Progenitor cell of endocrine pancreas (in vitro differentiated cells): ENCODE measurements around the gene ABLIM1. TPM values are rescaled to one million over a fixed set of nuclear protein-coding genes. Genes with fewer than 3 reads are reported as not detected.

Experiments
- DNase-seq: peaks from one replicate; pipeline ENCODE4 v3.0.0; 2021; ENCODE audit warnings: low spot score; ENCODE audit not compliant: unreplicated experiment
- H3K27ac Mint-ChIP-seq: 2 replicates; pipeline ENCODE4 v1.8.0; 2021; ENCODE audit warnings: mild to moderate bottlenecking, moderate library complexity, mixed read lengths
- H3K27me3 Mint-ChIP-seq: 2 replicates; pipeline ENCODE4 v1.8.0; 2021; ENCODE audit warnings: mixed read lengths
- H3K36me3 Mint-ChIP-seq: 2 replicates; pipeline ENCODE4 v1.8.0; 2022; ENCODE audit warnings: mixed read lengths; ENCODE audit not compliant: insufficient read depth
- H3K4me1 Mint-ChIP-seq: 2 replicates; pipeline ENCODE4 v1.8.0; 2021; ENCODE audit warnings: low read depth, mixed read lengths
- H3K4me3 Mint-ChIP-seq: 2 replicates; pipeline ENCODE4 v1.8.0; 2021; ENCODE audit warnings: low read depth, mild to moderate bottlenecking, moderate library complexity, mixed read lengths
- H3K9me3 Mint-ChIP-seq: 2 replicates; pipeline ENCODE4 v1.8.0; 2021; ENCODE audit warnings: low read depth, mixed read lengths
- total RNA-seq: library from RNA; stranded (reverse); gene quantifications from 2 replicates; pipeline ENCODE4 v1.2.1, GENCODE V29; 2021
- TF ChIP-seq, protein P1 (sequence below): fragments of 200-600 bp; sonication (generic); IDR thresholded peaks from one replicate; pipeline ENCODE4 v1.5.0; 2021; ENCODE audit warnings: antibody characterized with exemption, mild to moderate bottlenecking; ENCODE audit not compliant: unreplicated experiment

The ABLIM1 gene
- total RNA-seq, 1 donor from 2014 or later: 59.1 TPM

DNA sequence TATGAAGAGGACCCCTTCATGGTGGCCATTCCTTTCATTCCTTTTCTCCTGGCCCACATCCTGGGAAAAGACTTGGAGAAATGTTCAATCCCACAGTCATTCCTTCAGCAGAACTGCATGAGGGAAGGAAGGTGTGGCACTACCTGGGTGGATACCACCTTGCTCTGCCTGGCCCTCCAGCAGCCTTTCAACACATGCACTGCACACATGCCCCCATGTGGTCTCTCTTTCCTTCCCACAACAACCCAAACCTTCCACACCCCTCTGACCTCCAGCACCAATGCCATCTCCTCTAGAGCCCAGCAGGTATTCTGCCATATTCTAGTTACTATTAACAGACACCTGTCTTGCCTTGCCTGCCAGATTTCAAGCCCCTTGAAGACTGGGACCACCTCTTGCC, 213.3 kb downstream of the ABLIM1 start:
- Mint-ChIP-seq H3K36me3 (peaks cover 19% of the 10 kb centered on the region), H3K4me1 (peaks cover 10% of the 10 kb centered on the region), H3K4me3 (no peak overlapping the region), H3K9me3 (no peaks in the 10 kb centered on the region), H3K27ac (no peak overlapping the region), H3K27me3 (no peaks in the 10 kb centered on the region)
- TF ChIP-seq, protein P1, sequence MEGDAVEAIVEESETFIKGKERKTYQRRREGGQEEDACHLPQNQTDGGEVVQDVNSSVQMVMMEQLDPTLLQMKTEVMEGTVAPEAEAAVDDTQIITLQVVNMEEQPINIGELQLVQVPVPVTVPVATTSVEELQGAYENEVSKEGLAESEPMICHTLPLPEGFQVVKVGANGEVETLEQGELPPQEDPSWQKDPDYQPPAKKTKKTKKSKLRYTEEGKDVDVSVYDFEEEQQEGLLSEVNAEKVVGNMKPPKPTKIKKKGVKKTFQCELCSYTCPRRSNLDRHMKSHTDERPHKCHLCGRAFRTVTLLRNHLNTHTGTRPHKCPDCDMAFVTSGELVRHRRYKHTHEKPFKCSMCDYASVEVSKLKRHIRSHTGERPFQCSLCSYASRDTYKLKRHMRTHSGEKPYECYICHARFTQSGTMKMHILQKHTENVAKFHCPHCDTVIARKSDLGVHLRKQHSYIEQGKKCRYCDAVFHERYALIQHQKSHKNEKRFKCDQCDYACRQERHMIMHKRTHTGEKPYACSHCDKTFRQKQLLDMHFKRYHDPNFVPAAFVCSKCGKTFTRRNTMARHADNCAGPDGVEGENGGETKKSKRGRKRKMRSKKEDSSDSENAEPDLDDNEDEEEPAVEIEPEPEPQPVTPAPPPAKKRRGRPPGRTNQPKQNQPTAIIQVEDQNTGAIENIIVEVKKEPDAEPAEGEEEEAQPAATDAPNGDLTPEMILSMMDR: no peak
- no peak for DNase-seq

GRCh38 chr10:114442091-114442630, 215.9 kb downstream of the ABLIM1 start:
- H3K36me3 Mint-ChIP-seq: peaks cover 22% of the 10 kb centered on the region
- no peak for DNase-seq
- H3K4me1 Mint-ChIP-seq: peaks cover 10% of the 10 kb centered on the region
- no peaks in the 10 kb centered on the region for H3K9me3 Mint-ChIP-seq
- H3K27me3 Mint-ChIP-seq: no peaks in the 10 kb centered on the region
- H3K4me3 Mint-ChIP-seq: no peak overlapping the region
- TF ChIP-seq, protein P1: no peak
- no peak overlapping the region for H3K27ac Mint-ChIP-seq

- TF ChIP-seq, protein P1: no peak
- H3K36me3 Mint-ChIP-seq: peaks cover 25% of the 10 kb centered on the region
- no peaks in the 10 kb centered on the region for H3K9me3 Mint-ChIP-seq
- no peak overlapping the region for H3K27ac Mint-ChIP-seq
- H3K4me1 Mint-ChIP-seq: peaks cover 5% of the 10 kb centered on the region
- no peaks in the 10 kb centered on the region for H3K27me3 Mint-ChIP-seq
- no peak for DNase-seq
- H3K4me3 Mint-ChIP-seq: no peak overlapping the region
Measured at GRCh38 chr10:114441107-114441506, 217.0 kb downstream of the ABLIM1 start.

- DNase-seq: no peak
- H3K36me3 Mint-ChIP-seq: peaks cover 15% of the 10 kb centered on the region
- peaks cover 1% of the 10 kb centered on the region for H3K4me1 Mint-ChIP-seq
- no peak overlapping the region for H3K27ac Mint-ChIP-seq
- H3K4me3 Mint-ChIP-seq: no peak overlapping the region
- no peaks in the 10 kb centered on the region for H3K9me3 Mint-ChIP-seq
- H3K27me3 Mint-ChIP-seq: no peaks in the 10 kb centered on the region
- TF ChIP-seq, protein P1: peak; percentile 65
Measured at GRCh38 chr10:114437473-114438292, 220.4 kb downstream of the ABLIM1 start.

- Mint-ChIP-seq H3K27ac (no peak overlapping the region), H3K4me1 (no peaks in the 10 kb centered on the region), H3K9me3 (no peaks in the 10 kb centered on the region), H3K27me3 (no peaks in the 10 kb centered on the region), H3K36me3 (peaks cover 15% of the 10 kb centered on the region), H3K4me3 (no peak overlapping the region)
- TF ChIP-seq, protein P1: no peak
- no peak for DNase-seq
Measured at GRCh38 chr10:114436941-114437340, 221.1 kb downstream of the ABLIM1 start.
